HCT116 (cell line): Measurements from ENCODE around the gene C2CD2.

Experiments used
- ELF1 ChIP-seq: IDR thresholded peaks from 2 replicates; pipeline ENCODE4 v1.6.1; 2012; ENCODE audit warnings: low read depth, borderline replicate concordance
- EZH2 ChIP-seq: fragments of 200-600 bp; sonication (generic); IDR thresholded peaks from 2 replicates; pipeline ENCODE4 v1.6.1; 2017; ENCODE audit warnings: antibody characterized with exemption, mixed run types
- POLR2A ChIP-seq: IDR thresholded peaks from 2 replicates; pipeline ENCODE4 v1.7.0; 2011; ENCODE audit warnings: borderline replicate concordance; ENCODE audit not compliant: insufficient read depth, insufficient read length; ENCODE audit errors: extremely low read depth
- POLR2AphosphoS5 ChIP-seq: IDR thresholded peaks from 2 replicates; pipeline ENCODE4 v1.6.1; 2011; ENCODE audit warnings: mild to moderate bottlenecking, low read depth, low read length, moderate library complexity
- TF ChIP-seq, protein P1 (sequence below), 3 experiments: fragments of 200-600 bp in 1 of 3; sonication (generic) in 1 of 3; IDR thresholded peaks in 2 of 3; conservative IDR thresholded peaks in 1 of 3; 2 replicates each; pipeline ENCODE4 v1.5.1; 2012 to 2017; ENCODE audit warnings: low read depth in 2 of 3, low read length in 2 of 3, antibody characterized with exemption in 1 of 3, borderline replicate concordance in 1 of 3, control low read depth in 1 of 3, mild to moderate bottlenecking in 1 of 3, mixed read lengths in 1 of 3, mixed run types in 1 of 3, moderate library complexity in 1 of 3; ENCODE audit not compliant: insufficient read depth in 1 of 3

GRCh38 chr21:41836166-41837015, 117.4 kb downstream of the C2CD2 start:
- TF ChIP-seq, protein P1, sequence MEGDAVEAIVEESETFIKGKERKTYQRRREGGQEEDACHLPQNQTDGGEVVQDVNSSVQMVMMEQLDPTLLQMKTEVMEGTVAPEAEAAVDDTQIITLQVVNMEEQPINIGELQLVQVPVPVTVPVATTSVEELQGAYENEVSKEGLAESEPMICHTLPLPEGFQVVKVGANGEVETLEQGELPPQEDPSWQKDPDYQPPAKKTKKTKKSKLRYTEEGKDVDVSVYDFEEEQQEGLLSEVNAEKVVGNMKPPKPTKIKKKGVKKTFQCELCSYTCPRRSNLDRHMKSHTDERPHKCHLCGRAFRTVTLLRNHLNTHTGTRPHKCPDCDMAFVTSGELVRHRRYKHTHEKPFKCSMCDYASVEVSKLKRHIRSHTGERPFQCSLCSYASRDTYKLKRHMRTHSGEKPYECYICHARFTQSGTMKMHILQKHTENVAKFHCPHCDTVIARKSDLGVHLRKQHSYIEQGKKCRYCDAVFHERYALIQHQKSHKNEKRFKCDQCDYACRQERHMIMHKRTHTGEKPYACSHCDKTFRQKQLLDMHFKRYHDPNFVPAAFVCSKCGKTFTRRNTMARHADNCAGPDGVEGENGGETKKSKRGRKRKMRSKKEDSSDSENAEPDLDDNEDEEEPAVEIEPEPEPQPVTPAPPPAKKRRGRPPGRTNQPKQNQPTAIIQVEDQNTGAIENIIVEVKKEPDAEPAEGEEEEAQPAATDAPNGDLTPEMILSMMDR (IDR thresholded peaks at IDR 0.05 in 2 of 3, conservative IDR thresholded peaks at IDR 0.05 in 1 of 3; ENCODE audit: borderline replicate concordance in 1 of 3, insufficient read depth in 1 of 3, low read depth in 2 of 3, low read length in 2 of 3), result no peak
- TF ChIP-seq EZH2 (no peak), ELF1 (no peak), POLR2AphosphoS5 (no peak), POLR2A (no peak)
